GM18505 (cell line): Measurements from ENCODE around the gene TUBAL3.

Experiments used
- ATAC-seq: cut with Tn5 transposase; IDR thresholded peaks from one replicate; pipeline ENCODE4 v1.9.1; 2021; ENCODE audit not compliant: unreplicated experiment
- POLR2A ChIP-seq: IDR thresholded peaks from 4 replicates; pipeline ENCODE4 v1.6.1; 2011; ENCODE audit warnings: borderline replicate concordance; ENCODE audit not compliant: insufficient read depth, insufficient read length; ENCODE audit errors: extremely low read depth

Gene TUBAL3

DNA sequence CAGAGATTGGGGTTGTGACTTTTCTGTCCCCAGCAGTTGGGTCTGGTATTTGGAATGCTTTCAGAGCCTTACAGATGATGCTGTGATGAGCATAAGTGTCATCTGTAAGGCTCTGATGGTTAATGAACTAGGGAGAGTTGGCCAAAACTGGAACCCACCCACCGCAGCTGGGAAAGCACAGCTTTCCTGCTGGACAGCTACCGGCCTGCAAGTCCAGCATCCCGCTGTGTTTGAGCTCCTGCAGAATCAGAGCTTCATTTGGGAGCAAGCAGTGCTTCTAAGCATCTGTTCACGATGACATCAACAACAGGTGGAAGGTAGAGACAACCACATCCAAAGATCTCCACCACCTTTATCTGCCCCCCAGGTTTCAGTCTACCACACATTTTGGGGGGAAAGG is 28.2 kb downstream of the TUBAL3 start:
- no peak for TF ChIP-seq POLR2A
- no peak for ATAC-seq

DNA sequence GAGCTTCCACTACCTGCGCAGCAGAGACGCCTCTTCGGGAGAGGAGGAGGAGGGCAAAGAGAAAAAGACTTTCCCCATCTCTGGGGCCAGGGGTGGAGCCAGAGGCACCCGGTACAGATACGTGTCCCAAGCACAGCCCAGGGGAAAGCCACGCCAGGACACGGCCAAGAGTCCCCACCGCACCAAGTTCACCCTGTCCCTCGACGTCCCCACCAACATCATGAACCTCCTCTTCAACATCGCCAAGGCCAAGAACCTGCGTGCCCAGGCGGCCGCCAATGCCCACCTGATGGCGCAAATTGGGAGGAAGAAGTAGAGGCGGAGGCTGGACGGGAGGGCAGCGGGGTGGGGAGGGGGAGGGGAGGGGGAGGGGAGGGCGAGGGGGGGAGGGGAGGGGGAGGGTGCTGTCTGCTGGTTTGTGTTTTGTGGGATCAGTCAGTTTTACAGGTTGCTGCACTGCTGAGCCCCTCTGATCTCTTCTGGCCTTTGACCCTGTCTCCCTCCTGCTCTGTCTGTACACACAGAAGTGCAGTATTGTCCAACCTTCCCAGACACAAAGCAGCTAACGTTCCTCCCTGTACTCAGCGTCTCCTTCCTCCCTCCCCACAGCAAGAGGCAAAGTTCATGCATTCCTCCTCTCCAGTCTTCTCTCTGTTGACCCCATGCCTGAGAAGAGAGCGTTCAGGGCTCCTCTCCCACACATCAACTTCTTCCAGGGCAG is 30.6 kb downstream of the TUBAL3 start:
- TF ChIP-seq POLR2A, result no peak

DNA sequence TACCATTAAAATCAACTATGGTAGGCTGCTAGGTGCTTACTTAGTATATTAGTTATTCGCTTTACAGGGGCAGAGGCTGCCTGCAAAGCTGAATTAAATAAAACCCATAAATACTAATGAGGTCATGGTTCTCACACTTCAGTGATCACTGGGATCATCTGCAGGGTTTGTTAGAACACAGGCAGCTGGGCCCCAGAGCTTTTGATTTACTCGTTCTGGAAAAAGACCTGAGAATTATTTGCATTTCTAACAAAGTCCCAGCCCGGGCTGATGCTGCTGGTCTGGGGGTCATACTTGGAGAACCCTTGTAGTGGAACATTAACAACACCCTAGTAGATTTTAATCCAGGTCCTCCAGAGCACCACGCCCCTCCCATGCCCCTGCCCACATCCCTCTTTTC is 31.3 kb downstream of the TUBAL3 start:
- no peak for TF ChIP-seq POLR2A
- no peak for ATAC-seq

More for the DNA sequence above, 30.6 kb downstream of the TUBAL3 start:
- ATAC-seq, result no peak

DNA sequence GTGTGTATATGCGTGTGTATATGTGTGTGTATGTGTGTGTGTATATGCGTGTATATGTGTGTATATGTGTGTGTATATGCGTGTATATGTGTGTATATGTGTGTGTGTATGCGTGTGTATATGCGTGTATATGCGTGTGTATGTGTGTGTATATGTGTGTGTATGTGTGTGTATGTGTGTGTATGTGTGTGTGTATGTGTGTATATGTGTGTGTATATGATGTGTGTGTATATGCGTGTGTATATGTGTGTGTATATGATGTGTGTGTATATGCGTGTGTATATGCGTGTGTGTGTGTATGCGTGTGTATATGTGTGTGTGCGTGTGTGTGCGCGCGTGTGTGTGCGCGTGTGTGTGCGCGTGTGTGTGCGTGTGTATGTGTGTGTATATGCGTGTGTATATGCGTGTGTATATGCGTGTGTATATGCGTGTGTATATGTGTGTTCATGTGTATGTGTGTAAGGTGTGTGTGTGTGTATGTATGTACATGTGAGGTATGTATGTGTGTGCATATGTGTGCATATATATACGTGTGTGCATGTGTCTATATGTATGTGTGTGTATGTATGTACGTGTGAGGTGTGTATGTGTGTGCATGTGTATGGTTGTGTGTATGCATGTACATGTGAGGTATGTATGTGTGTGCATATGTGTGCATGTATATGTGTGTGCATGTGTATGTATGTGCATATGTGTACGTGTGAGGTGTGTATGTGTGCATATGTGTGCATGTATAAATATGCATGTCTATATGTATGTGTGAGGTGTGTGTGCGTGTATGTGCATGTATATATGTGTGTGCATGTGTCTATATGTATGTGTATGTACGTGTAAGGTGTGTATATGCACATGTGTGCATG is 33.9 kb downstream of the TUBAL3 start:
- TF ChIP-seq POLR2A, result no peak
- no peak for ATAC-seq

GRCh38 chr10:5369362-5370158 is 35.1 kb downstream of the TUBAL3 start:
- TF ChIP-seq POLR2A, result no peak
- no peak for ATAC-seq

- ATAC-seq, result no peak
- no peak for TF ChIP-seq POLR2A
Observed at GRCh38 chr10:5365928-5366327, 38.7 kb downstream of the TUBAL3 start.

DNA sequence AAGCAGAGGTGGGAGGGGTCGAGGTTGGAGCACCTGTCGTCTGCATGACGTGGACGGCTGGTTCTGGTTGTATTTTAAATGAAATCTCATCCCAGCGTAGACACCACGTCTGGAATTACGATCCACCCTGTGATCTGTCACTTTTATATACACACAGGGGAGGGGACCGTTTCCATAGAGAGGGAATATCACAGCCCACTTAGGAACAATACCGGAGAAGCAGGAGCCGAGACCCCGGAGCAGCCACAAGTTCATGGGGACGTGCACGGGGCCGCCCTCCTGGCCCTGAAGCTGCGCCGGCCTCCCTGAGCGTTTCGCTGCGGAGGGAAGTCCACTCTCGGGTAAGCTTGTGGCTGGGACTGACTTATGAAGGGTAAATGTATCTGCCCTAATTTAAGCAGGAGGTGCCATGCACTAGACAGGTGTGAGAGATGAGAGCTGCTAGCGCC is 39.7 kb downstream of the TUBAL3 start, which contains the start of gene UCN3:
TSS of gene UCN3 (plus strand) at position 77 of the 449 bp plus-strand sequence. CDS start 8,755 bp downstream, outside the sequence.
- no peak for ATAC-seq
- no peak for TF ChIP-seq POLR2A

DNA sequence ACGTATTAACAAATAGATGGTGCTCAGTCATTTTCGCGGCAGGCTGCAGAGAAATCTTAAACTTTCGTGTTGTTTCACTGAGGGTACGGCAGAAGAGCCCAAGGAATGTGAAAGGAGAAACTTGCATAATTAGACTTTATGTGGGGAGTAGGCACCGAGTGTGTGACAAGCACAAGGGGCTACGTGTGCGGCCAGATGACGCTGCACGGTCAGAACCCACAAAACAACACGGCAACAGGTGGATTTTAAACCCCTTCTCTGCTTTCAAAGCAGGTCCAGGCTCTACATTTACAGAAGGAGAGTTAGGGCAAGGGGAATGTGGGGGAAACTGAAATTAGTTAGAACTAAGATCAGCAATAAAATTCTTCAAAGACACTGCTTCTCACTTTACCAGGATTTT is 40.3 kb downstream of the TUBAL3 start:
- TF ChIP-seq POLR2A, result no peak
- no peak for ATAC-seq

DNA sequence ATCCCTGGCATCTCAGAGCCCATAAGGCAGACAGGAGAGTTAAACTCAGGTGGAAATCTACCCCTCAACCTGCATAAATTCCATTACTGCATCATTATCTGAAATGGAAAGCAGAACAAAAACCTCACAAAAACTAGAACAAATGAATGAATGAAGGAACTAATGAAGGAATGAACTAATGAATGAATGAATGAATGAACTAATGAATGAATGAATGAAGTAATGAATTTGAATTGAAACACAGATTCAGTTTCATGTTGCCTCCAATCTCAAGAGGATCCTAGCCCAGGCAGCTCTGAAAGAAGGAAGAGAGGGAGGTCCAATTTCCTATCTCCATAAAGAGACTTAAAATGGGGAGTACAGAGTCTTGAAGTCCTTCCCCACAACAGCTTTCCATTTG is 41.8 kb downstream of the TUBAL3 start:
- TF ChIP-seq POLR2A, result no peak
- no peak for ATAC-seq

GRCh38 chr10:5361966-5362365 is 42.7 kb downstream of the TUBAL3 start:
- TF ChIP-seq POLR2A, result no peak
- ATAC-seq, result no peak

DNA sequence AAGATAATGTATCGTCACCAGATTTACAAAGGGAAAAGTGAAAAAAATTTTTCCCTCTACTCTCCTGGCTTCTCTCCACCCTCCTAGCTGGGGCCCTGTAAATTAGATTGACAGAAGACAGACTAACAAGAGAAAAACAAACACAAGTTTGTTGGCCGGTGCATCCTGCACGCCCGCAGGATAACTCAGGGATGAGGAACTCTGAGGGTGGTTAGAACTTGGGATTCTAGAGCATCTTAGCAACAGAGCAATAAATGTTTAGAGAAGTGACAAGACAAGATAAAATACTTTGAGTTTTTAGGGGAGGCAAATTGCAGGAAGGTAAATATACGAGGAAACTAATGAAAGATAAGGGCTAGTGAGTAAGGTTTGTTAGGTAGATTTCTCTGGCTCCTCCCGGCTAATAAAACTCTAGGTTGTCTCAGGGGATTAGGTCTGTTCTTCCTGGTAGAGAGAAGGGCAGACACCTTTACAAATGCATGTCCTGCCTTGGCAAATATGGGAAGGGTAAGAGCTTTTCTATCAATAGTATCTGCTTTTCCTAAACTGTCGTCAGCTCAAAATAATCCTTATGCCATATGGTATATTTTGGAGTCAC is 44.2 kb downstream of the TUBAL3 start:
- TF ChIP-seq POLR2A, result no peak
- ATAC-seq, result no peak

DNA sequence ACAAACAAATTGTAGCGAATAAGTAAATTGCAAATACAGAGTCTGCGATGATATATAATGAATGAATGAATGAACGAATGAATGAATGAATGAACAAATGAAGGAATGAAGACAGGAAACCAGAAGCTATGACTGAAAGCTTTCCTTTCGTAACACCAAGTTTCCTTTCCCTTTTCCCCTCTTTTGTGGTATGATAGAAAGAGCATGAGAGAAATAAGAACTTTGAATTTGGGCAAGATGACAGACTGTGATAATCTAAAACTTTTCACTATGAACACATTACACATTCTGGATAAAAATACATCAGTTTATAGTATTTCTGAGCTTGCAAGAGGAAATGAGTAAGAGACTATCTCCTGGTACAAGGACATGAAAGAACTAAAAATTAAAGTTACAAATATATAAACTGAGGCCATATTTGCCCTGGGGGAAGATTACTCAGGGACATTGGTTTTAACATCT is 48.3 kb downstream of the TUBAL3 start:
- no peak for TF ChIP-seq POLR2A
- ATAC-seq, result no peak
